HTERT RPE-1 (cell line): ENCODE data around the gene IMPDH2.
"Not testable (repeated sequence)": the region's sequence is repeated elsewhere in the genome, so short reads cannot be mapped to it uniquely, and the experiment has no call there.

Experiments
- in situ Hi-C: fragments of 300-500 bp; cut with MboI; formaldehyde crosslinking; loops from 4 replicates; pipeline ENCODE4 v1.14.3; 2020; ENCODE audit warnings: low sequenced_read_pairs

Gene IMPDH2

GRCh38 chr3:49021813-49022687 is 7.1 kb downstream of the IMPDH2 start, which contains the start of gene NDUFAF3:
Gene NDUFAF3, plus strand, starts transcription at chr3:49022121. Its CDS starts 24 bp downstream, at chr3:49022145.
- in situ Hi-C loops, result no loop called here

- in situ Hi-C loops, result no loop called here
These were observed 7.9 kb downstream of the IMPDH2 start for GRCh38 chr3:49021213-49021812.

GRCh38 chr3:49020330-49021212 is 8.6 kb downstream of the IMPDH2 start:
- in situ Hi-C loops, result no loop called here

GRCh38 chr3:49019941-49020329 is 9.3 kb downstream of the IMPDH2 start:
- in situ Hi-C loops, result no loop called here

- in situ Hi-C loops, result no loop called here
These were observed 10.5 kb downstream of the IMPDH2 start for GRCh38 chr3:49018707-49019006.

- in situ Hi-C loops, result no loop called here
These were observed 11.1 kb downstream of the IMPDH2 start, which contains the start of gene DALRD3 for GRCh38 chr3:49017971-49018706. Gene DALRD3, minus strand, starts transcription at chr3:49018580. Its CDS starts 16 bp downstream, at chr3:49018564.

GRCh38 chr3:49017229-49017970 is 11.8 kb downstream of the IMPDH2 start:
- in situ Hi-C loops, result no loop called here

GRCh38 chr3:49016414-49017228 is 12.6 kb downstream of the IMPDH2 start:
- in situ Hi-C loops, result no loop called here

GRCh38 chr3:49015765-49016164 is 13.4 kb downstream of the IMPDH2 start:
- in situ Hi-C loops, result no loop called here

- in situ Hi-C loops, result no loop called here
These were observed 14.1 kb downstream of the IMPDH2 start for GRCh38 chr3:49015072-49015471.

GRCh38 chr3:49013738-49014660 is 15.2 kb downstream of the IMPDH2 start:
- in situ Hi-C loops, result no loop called here

- in situ Hi-C loops, result no loop called here
These were observed 16.0 kb downstream of the IMPDH2 start for GRCh38 chr3:49013113-49013737.

GRCh38 chr3:49012441-49013017 is 16.7 kb downstream of the IMPDH2 start:
- in situ Hi-C loops, result no loop called here

GRCh38 chr3:49009396-49009795 is 19.8 kb downstream of the IMPDH2 start:
- in situ Hi-C loops, result no loop called here

- in situ Hi-C loops, result not testable (repeated sequence)
These were observed 20.6 kb downstream of the IMPDH2 start for GRCh38 chr3:49008627-49009026.

- in situ Hi-C loops, result no loop called here
These were observed 21.2 kb downstream of the IMPDH2 start for GRCh38 chr3:49007771-49008528.
